ENCODE data around the gene KMT2B. TPM values are rescaled to one million over a fixed set of nuclear protein-coding genes. Genes with fewer than 3 reads are reported as not detected.

The KMT2B gene
- total RNA-seq, 1 donor from 2014 or later = 72.8 TPM

GRCh38 chr19:35708391-35708790 lies 9.4 kb upstream of the KMT2B start:
- intact Hi-C loops (cut with micrococcal nuclease) = no loop called here

GRCh38 chr19:35710784-35711723 lies 6.7 kb upstream of the KMT2B start:
- intact Hi-C loops (cut with micrococcal nuclease) = loop anchor here (5.0 kb wide), 1 partner anchor 499 kb away; no protein-coding TSS in a partner anchor

- intact Hi-C loops (cut with micrococcal nuclease) = loop anchor here (1.0 to 5.0 kb wide), 4 partner anchors 11 to 501 kb away; partner anchors contain the start of genes COX6B1, THAP8 and WDR62
Measured at GRCh38 chr19:35712567-35713505, 5.0 kb upstream of the KMT2B start.

GRCh38 chr19:35713506-35713850 lies 4.3 kb upstream of the KMT2B start:
- intact Hi-C loops (cut with micrococcal nuclease) = loop anchor here (1.0 to 5.0 kb wide), 4 partner anchors 11 to 501 kb away; partner anchors contain the start of genes COX6B1, THAP8 and WDR62

GRCh38 chr19:35713904-35714495 lies 3.8 kb upstream of the KMT2B start:
- intact Hi-C loops (cut with micrococcal nuclease) = loop anchor here (1.0 to 5.0 kb wide), 4 partner anchors 12 to 502 kb away; partner anchors contain the start of genes COX6B1, THAP8 and WDR62

- intact Hi-C loops (cut with micrococcal nuclease) = loop anchor here (5.0 kb wide), 2 partner anchors 87 to 502 kb away; partner anchors contain the start of gene RBM42
Measured at GRCh38 chr19:35714601-35715354, 3.0 kb upstream of the KMT2B start.

- intact Hi-C loops (cut with micrococcal nuclease) = loop anchor here (5.0 kb wide), 1 partner anchor 88 kb away; the partner anchor contains the start of gene RBM42
Measured at GRCh38 chr19:35715355-35715809, 2.4 kb upstream of the KMT2B start.

GRCh38 chr19:35715981-35716800 lies 1.6 kb upstream of the KMT2B start:
- intact Hi-C loops (cut with micrococcal nuclease) = loop anchor here (2.0 to 5.0 kb wide), 2 partner anchors 29 to 89 kb away; partner anchors contain the start of genes PSENEN, RBM42 and U2AF1L4

- intact Hi-C loops (cut with micrococcal nuclease) = loop anchor here (1.0 to 5.0 kb wide), 18 partner anchors 15 to 398 kb away; partner anchors contain the start of genes ALKBH6, ARHGAP33, COX6B1 and HAUS5
Measured at GRCh38 chr19:35716801-35717664, 770 bp upstream of the KMT2B start.

- intact Hi-C loops (cut with micrococcal nuclease) = loop anchor here (5.0 kb wide), 1 partner anchor 91 kb away; the partner anchor contains the start of gene RBM42
Measured at GRCh38 chr19:35718345-35719041, 690 bp downstream of the KMT2B start.

GRCh38 chr19:35719402-35720162 lies 1.8 kb downstream of the KMT2B start:
- intact Hi-C loops (cut with micrococcal nuclease) = loop anchor here (5.0 kb wide), 1 partner anchor 92 kb away; the partner anchor contains the start of gene RBM42

- intact Hi-C loops (cut with micrococcal nuclease) = no loop called here
Measured at GRCh38 chr19:35720163-35720524, 2.3 kb downstream of the KMT2B start.

GRCh38 chr19:35720648-35721047 lies 2.8 kb downstream of the KMT2B start:
- intact Hi-C loops (cut with micrococcal nuclease) = no loop called here

GRCh38 chr19:35721374-35721773 lies 3.6 kb downstream of the KMT2B start:
- intact Hi-C loops (cut with micrococcal nuclease) = no loop called here

- intact Hi-C loops (cut with micrococcal nuclease) = no loop called here
Measured at GRCh38 chr19:35722461-35722860, 4.7 kb downstream of the KMT2B start.

- intact Hi-C loops (cut with micrococcal nuclease) = no loop called here
Measured at GRCh38 chr19:35722897-35723296, 5.1 kb downstream of the KMT2B start.

- intact Hi-C loops (cut with micrococcal nuclease) = no loop called here
Measured at GRCh38 chr19:35723671-35724070, 5.9 kb downstream of the KMT2B start.
